ENCODE measurements around the gene LHFPL3.

Gene LHFPL3

GRCh38 chr7:104604706-104605105, 276.3 kb downstream of the LHFPL3 start:
- TF ChIP-seq CTCF (IDR thresholded peaks at IDR 0.05; ENCODE audit: low read depth, low read length): no peak
- no peak overlapping the region for H3K4me3 ChIP-seq (ENCODE audit: low read depth, low read length)

- no peak for TF ChIP-seq CTCF (IDR thresholded peaks at IDR 0.05; ENCODE audit: low read depth, low read length)
These were observed 292.9 kb downstream of the LHFPL3 start for GRCh38 chr7:104621321-104621720.

GRCh38 chr7:104625956-104626355, 297.6 kb downstream of the LHFPL3 start:
- TF ChIP-seq CTCF (IDR thresholded peaks at IDR 0.05; ENCODE audit: low read depth, low read length): no peak
- H3K4me3 ChIP-seq (ENCODE audit: low read depth, low read length): no peak overlapping the region

More at GRCh38 chr7:104621321-104621720, 292.9 kb downstream of the LHFPL3 start:
- H3K4me3 ChIP-seq (ENCODE audit: low read depth, low read length): no peak overlapping the region

GRCh38 chr7:104627516-104627915, 299.1 kb downstream of the LHFPL3 start:
- H3K4me3 ChIP-seq (ENCODE audit: low read depth, low read length): no peak overlapping the region
- no peak for TF ChIP-seq CTCF (IDR thresholded peaks at IDR 0.05; ENCODE audit: low read depth, low read length)

- TF ChIP-seq CTCF (IDR thresholded peaks at IDR 0.05; ENCODE audit: low read depth, low read length): no peak
- no peak overlapping the region for H3K4me3 ChIP-seq (ENCODE audit: low read depth, low read length)
These were observed 299.6 kb downstream of the LHFPL3 start for GRCh38 chr7:104628017-104628416.

- no peak overlapping the region for H3K4me3 ChIP-seq (ENCODE audit: low read depth, low read length)
- TF ChIP-seq CTCF (IDR thresholded peaks at IDR 0.05; ENCODE audit: low read depth, low read length): no peak
These were observed 301.0 kb downstream of the LHFPL3 start for GRCh38 chr7:104629408-104629807.

GRCh38 chr7:104640506-104640905, 312.1 kb downstream of the LHFPL3 start:
- H3K4me3 ChIP-seq (ENCODE audit: low read depth, low read length): no peak overlapping the region
- no peak for TF ChIP-seq CTCF (IDR thresholded peaks at IDR 0.05; ENCODE audit: low read depth, low read length)

Measured in WI38 (cell line).